Activated CD8-positive, alpha-beta T cell treated with anti-CD3 and anti-CD28 coated beads, Interleukin-2, amount 10 ng/mL, durations not matched to agents 7 days and 5 days (primary cell): ENCODE results near the gene SPHKAP. TPM values are rescaled to one million over a fixed set of nuclear protein-coding genes. Genes with fewer than 3 reads are reported as not detected.

Experiments
- ATAC-seq: fragments of 150-1000 bp; cut with Tn5 transposase; one replicate; pipeline ENCODE4 v1.10.0; 2021; ENCODE audit warnings: moderate library complexity
- CTCF ChIA-PET: fragments of 350-600 bp; sonication (Branson Sonifier 250); formaldehyde crosslinking; loops from one replicate; lab custom pipeline; 2021; ENCODE audit warnings: antibody characterized with exemption; lab: Charles Lee
- POLR2A ChIA-PET: fragments of 350-600 bp; sonication (Branson Sonifier 250); formaldehyde crosslinking; loops from one replicate; lab custom pipeline; 2021; ENCODE audit warnings: antibody characterized with exemption; lab: Charles Lee
- DNase-seq: peaks from one replicate; pipeline ENCODE4 v3.0.0-alpha.2; 2020
- H3K27ac Mint-ChIP-seq: one replicate; pipeline ENCODE4 v1.8.0; 2021; ENCODE audit warnings: mild to moderate bottlenecking, mixed read lengths
- H3K27me3 Mint-ChIP-seq: one replicate; pipeline ENCODE4 v1.8.0; 2021; ENCODE audit warnings: low read depth, mixed read lengths
- H3K36me3 Mint-ChIP-seq: one replicate; pipeline ENCODE4 v1.8.0; 2021; ENCODE audit warnings: low read depth, mixed read lengths
- H3K4me1 Mint-ChIP-seq: one replicate; pipeline ENCODE4 v1.8.0; 2021; ENCODE audit warnings: low read depth, mixed read lengths
- H3K4me3 Mint-ChIP-seq: one replicate; pipeline ENCODE4 v1.8.0; 2021; ENCODE audit warnings: mild to moderate bottlenecking, mixed read lengths
- H3K9me3 Mint-ChIP-seq: one replicate; pipeline ENCODE4 v1.8.0; 2022; ENCODE audit warnings: mixed read lengths; ENCODE audit not compliant: insufficient read depth
- total RNA-seq, 2 experiments: library from RNA; stranded (reverse); gene quantifications; one replicate each; pipeline ENCODE4 v1.2.3, GENCODE V29; 2021

SPHKAP gene
- total RNA-seq, 2 experiments from 2014 or later, result not detected

- ChIA-PET POLR2A (no interaction called here), CTCF (no interaction called here)
- H3K27ac Mint-ChIP-seq, result no peak overlapping the region
- no peaks in the 10 kb centered on the region for H3K36me3 Mint-ChIP-seq
- H3K4me3 Mint-ChIP-seq, result no peak overlapping the region
- H3K27me3 Mint-ChIP-seq, result no peaks in the 10 kb centered on the region
- no peak for DNase-seq
- no peaks in the 10 kb centered on the region for H3K9me3 Mint-ChIP-seq
- no peaks in the 10 kb centered on the region for H3K4me1 Mint-ChIP-seq
- no peak for ATAC-seq
These were observed 117.9 kb downstream of the SPHKAP start for GRCh38 chr2:228063558-228063957.

GRCh38 chr2:228059735-228060134, 121.8 kb downstream of the SPHKAP start:
- H3K27ac Mint-ChIP-seq, result no peak overlapping the region
- DNase-seq (no peak), ATAC-seq (no peak)
- no peaks in the 10 kb centered on the region for H3K36me3 Mint-ChIP-seq
- ChIA-PET POLR2A (no interaction called here), CTCF (no interaction called here)
- no peaks in the 10 kb centered on the region for H3K27me3 Mint-ChIP-seq
- H3K4me3 Mint-ChIP-seq, result no peak overlapping the region
- no peaks in the 10 kb centered on the region for H3K4me1 Mint-ChIP-seq
- H3K9me3 Mint-ChIP-seq, result no peaks in the 10 kb centered on the region

GRCh38 chr2:228056293-228057097, 125.0 kb downstream of the SPHKAP start:
- POLR2A ChIA-PET, result no interaction called here
- no peaks in the 10 kb centered on the region for H3K4me1 Mint-ChIP-seq
- H3K4me3 Mint-ChIP-seq, result no peak overlapping the region
- no peaks in the 10 kb centered on the region for H3K9me3 Mint-ChIP-seq
- ATAC-seq (no peak), DNase-seq (no peak)
- H3K27me3 Mint-ChIP-seq, result no peaks in the 10 kb centered on the region
- no peaks in the 10 kb centered on the region for H3K36me3 Mint-ChIP-seq
- CTCF ChIA-PET, result no interaction called here
- H3K27ac Mint-ChIP-seq, result no peak overlapping the region

GRCh38 chr2:228048838-228049490, 132.5 kb downstream of the SPHKAP start:
- Mint-ChIP-seq H3K4me1 (no peaks in the 10 kb centered on the region), H3K27ac (no peak overlapping the region), H3K36me3 (no peaks in the 10 kb centered on the region), H3K4me3 (no peak overlapping the region), H3K27me3 (no peaks in the 10 kb centered on the region), H3K9me3 (no peaks in the 10 kb centered on the region)
- ChIA-PET POLR2A (no interaction called here), CTCF (no interaction called here)
- DNase-seq (no peak), ATAC-seq (no peak)

- Mint-ChIP-seq H3K4me3 (no peak overlapping the region), H3K4me1 (no peaks in the 10 kb centered on the region), H3K27ac (no peak overlapping the region), H3K9me3 (no peaks in the 10 kb centered on the region), H3K36me3 (no peaks in the 10 kb centered on the region), H3K27me3 (no peaks in the 10 kb centered on the region)
- DNase-seq (no peak), ATAC-seq (no peak)
- CTCF ChIA-PET, result no interaction called here
- POLR2A ChIA-PET, result no interaction called here
These were observed 140.5 kb downstream of the SPHKAP start for GRCh38 chr2:228040995-228041394.

DNA sequence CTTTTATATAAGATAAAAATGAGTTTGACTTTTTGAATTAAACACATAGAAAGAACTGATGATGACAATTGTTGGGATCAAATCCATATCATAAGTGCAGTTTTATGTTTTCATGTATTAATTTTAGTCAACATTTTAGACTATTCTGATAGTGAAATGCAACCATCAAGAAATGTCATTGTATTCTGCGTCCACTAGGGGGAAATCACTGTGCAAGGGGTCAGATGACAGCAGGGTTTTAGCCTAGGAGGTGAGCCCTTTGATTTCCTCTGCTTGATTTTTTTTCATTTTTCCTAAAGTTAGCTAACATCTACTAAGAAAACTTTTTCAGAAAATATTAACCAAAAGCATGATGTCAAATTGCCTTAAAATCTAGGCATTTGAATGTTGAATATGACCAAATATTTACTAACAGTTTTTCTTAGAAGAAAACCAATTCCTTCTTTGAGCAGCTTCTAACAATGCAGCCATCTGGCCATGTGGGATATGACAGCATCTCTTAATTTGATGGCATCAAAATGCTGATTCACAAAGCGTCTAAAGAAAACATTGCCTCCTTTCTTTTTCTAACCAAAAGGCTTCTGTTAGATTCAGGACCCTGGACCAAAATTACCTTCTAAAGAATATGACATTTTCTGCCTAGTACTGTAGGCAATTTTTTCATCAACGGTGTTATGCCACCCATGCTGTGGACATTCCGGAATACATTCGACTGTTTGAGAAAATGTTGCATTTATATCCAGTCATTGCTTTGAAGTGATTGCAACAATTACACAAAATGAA, 141.5 kb downstream of the SPHKAP start:
- ChIA-PET POLR2A (no interaction called here), CTCF (interaction anchor here (1.1 kb wide), 1 partner anchor 15 kb away, joined by 4 read pairs; no protein-coding TSS in a partner anchor)

GRCh38 chr2:228038967-228039366, 142.5 kb downstream of the SPHKAP start:
- Mint-ChIP-seq H3K27ac (no peak overlapping the region), H3K27me3 (no peaks in the 10 kb centered on the region), H3K36me3 (no peaks in the 10 kb centered on the region), H3K4me3 (no peak overlapping the region), H3K9me3 (no peaks in the 10 kb centered on the region), H3K4me1 (no peaks in the 10 kb centered on the region)
- no peak for DNase-seq
- CTCF ChIA-PET, result no interaction called here
- POLR2A ChIA-PET, result no interaction called here
- ATAC-seq, result no peak

More for the DNA sequence above, 141.5 kb downstream of the SPHKAP start:
- Mint-ChIP-seq H3K27me3 (no peaks in the 10 kb centered on the region), H3K36me3 (no peaks in the 10 kb centered on the region), H3K9me3 (no peaks in the 10 kb centered on the region), H3K4me3 (no peak overlapping the region), H3K4me1 (no peaks in the 10 kb centered on the region), H3K27ac (no peak overlapping the region)
- DNase-seq, result no peak
- no peak for ATAC-seq

- no peak for DNase-seq
- no peak for ATAC-seq
- POLR2A ChIA-PET, result no interaction called here
- Mint-ChIP-seq H3K36me3 (no peaks in the 10 kb centered on the region), H3K4me1 (no peaks in the 10 kb centered on the region), H3K4me3 (no peak overlapping the region), H3K27ac (no peak overlapping the region), H3K27me3 (no peaks in the 10 kb centered on the region), H3K9me3 (no peaks in the 10 kb centered on the region)
- CTCF ChIA-PET, result no interaction called here
These were observed 143.6 kb downstream of the SPHKAP start for GRCh38 chr2:228037915-228038314.

GRCh38 chr2:228023619-228024018, 157.9 kb downstream of the SPHKAP start:
- CTCF ChIA-PET, result no interaction called here
- DNase-seq (no peak), ATAC-seq (no peak)
- Mint-ChIP-seq H3K4me1 (no peaks in the 10 kb centered on the region), H3K9me3 (peaks cover 9% of the 10 kb centered on the region), H3K4me3 (no peak overlapping the region), H3K36me3 (no peaks in the 10 kb centered on the region), H3K27me3 (no peaks in the 10 kb centered on the region), H3K27ac (no peak overlapping the region)
- POLR2A ChIA-PET, result no interaction called here

GRCh38 chr2:228018311-228018710, 163.2 kb downstream of the SPHKAP start:
- Mint-ChIP-seq H3K4me1 (no peaks in the 10 kb centered on the region), H3K36me3 (no peaks in the 10 kb centered on the region), H3K4me3 (no peak overlapping the region), H3K9me3 (peaks cover 9% of the 10 kb centered on the region), H3K27ac (no peak overlapping the region), H3K27me3 (no peaks in the 10 kb centered on the region)
- DNase-seq (no peak), ATAC-seq (no peak)
- ChIA-PET CTCF (no interaction called here), POLR2A (no interaction called here)

GRCh38 chr2:228017784-228018183, 163.7 kb downstream of the SPHKAP start:
- H3K9me3 Mint-ChIP-seq, result peaks cover 9% of the 10 kb centered on the region
- ChIA-PET CTCF (no interaction called here), POLR2A (no interaction called here)

GRCh38 chr2:228016402-228016801, 165.1 kb downstream of the SPHKAP start:
- H3K9me3 Mint-ChIP-seq, result peaks cover 9% of the 10 kb centered on the region
- H3K27ac Mint-ChIP-seq, result no peak overlapping the region
- no peaks in the 10 kb centered on the region for H3K4me1 Mint-ChIP-seq
- ATAC-seq (no peak), DNase-seq (no peak)
- no peaks in the 10 kb centered on the region for H3K27me3 Mint-ChIP-seq
- CTCF ChIA-PET, result no interaction called here
- no peaks in the 10 kb centered on the region for H3K36me3 Mint-ChIP-seq
- H3K4me3 Mint-ChIP-seq, result no peak overlapping the region
- POLR2A ChIA-PET, result no interaction called here

More at GRCh38 chr2:228017784-228018183, 163.7 kb downstream of the SPHKAP start:
- Mint-ChIP-seq H3K36me3 (no peaks in the 10 kb centered on the region), H3K27ac (no peak overlapping the region), H3K4me3 (no peak overlapping the region), H3K27me3 (no peaks in the 10 kb centered on the region), H3K4me1 (no peaks in the 10 kb centered on the region)
- no peak for ATAC-seq
- DNase-seq, result no peak
